Panc1 (cell line): Measurements from ENCODE around the gene TBXAS1.

Source experiments
- POLR2AphosphoS5 ChIP-seq: IDR thresholded peaks from 2 replicates; pipeline ENCODE4 v1.6.1; 2012; ENCODE audit warnings: mild to moderate bottlenecking, low read depth, low read length, moderate library complexity
- SIN3A ChIP-seq: IDR thresholded peaks from 2 replicates; pipeline ENCODE4 v1.6.1; 2012; ENCODE audit warnings: low read depth, mild to moderate bottlenecking, low read length, moderate library complexity, borderline replicate concordance; ENCODE audit not compliant: insufficient read depth
- TF ChIP-seq, protein P1 (sequence below): fragments of 450-650 bp; IDR thresholded peaks from 2 replicates; pipeline ENCODE4 v1.5.1; 2017; ENCODE audit warnings: mild to moderate bottlenecking
- TF ChIP-seq, protein P2 (sequence below), 2 experiments: IDR thresholded peaks; 2 replicates each; pipeline ENCODE4 v1.6.1; 2011 to 2012; ENCODE audit warnings: low read depth in 2 of 2, control low read depth in 1 of 2, low read length in 1 of 2, mild to moderate bottlenecking in 1 of 2, moderate library complexity in 1 of 2; ENCODE audit not compliant: insufficient read depth in 1 of 2

DNA sequence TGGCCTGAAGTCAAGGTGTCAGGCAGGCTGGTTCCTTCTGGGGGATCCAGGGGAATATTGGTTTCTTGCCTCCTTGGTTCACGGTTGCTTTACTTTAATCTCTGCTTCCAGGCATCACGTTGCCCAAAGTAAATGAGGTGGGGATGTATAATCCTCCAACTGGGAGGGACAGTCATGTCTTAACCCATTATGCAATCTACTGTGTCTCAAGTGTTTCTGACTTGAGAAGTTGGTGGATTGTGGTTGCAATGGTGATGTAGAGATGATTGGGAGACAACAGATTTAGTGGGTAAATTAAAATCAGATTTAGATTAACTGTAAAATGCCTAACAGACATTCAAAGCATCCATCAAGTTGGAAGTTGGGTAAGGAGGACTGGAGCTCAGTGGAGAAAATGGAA, 32.7 kb downstream of the TBXAS1 start:
- TF ChIP-seq, protein P1, sequence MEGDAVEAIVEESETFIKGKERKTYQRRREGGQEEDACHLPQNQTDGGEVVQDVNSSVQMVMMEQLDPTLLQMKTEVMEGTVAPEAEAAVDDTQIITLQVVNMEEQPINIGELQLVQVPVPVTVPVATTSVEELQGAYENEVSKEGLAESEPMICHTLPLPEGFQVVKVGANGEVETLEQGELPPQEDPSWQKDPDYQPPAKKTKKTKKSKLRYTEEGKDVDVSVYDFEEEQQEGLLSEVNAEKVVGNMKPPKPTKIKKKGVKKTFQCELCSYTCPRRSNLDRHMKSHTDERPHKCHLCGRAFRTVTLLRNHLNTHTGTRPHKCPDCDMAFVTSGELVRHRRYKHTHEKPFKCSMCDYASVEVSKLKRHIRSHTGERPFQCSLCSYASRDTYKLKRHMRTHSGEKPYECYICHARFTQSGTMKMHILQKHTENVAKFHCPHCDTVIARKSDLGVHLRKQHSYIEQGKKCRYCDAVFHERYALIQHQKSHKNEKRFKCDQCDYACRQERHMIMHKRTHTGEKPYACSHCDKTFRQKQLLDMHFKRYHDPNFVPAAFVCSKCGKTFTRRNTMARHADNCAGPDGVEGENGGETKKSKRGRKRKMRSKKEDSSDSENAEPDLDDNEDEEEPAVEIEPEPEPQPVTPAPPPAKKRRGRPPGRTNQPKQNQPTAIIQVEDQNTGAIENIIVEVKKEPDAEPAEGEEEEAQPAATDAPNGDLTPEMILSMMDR, result no peak
- TF ChIP-seq SIN3A (no peak), POLR2AphosphoS5 (no peak)
- TF ChIP-seq, protein P2, sequence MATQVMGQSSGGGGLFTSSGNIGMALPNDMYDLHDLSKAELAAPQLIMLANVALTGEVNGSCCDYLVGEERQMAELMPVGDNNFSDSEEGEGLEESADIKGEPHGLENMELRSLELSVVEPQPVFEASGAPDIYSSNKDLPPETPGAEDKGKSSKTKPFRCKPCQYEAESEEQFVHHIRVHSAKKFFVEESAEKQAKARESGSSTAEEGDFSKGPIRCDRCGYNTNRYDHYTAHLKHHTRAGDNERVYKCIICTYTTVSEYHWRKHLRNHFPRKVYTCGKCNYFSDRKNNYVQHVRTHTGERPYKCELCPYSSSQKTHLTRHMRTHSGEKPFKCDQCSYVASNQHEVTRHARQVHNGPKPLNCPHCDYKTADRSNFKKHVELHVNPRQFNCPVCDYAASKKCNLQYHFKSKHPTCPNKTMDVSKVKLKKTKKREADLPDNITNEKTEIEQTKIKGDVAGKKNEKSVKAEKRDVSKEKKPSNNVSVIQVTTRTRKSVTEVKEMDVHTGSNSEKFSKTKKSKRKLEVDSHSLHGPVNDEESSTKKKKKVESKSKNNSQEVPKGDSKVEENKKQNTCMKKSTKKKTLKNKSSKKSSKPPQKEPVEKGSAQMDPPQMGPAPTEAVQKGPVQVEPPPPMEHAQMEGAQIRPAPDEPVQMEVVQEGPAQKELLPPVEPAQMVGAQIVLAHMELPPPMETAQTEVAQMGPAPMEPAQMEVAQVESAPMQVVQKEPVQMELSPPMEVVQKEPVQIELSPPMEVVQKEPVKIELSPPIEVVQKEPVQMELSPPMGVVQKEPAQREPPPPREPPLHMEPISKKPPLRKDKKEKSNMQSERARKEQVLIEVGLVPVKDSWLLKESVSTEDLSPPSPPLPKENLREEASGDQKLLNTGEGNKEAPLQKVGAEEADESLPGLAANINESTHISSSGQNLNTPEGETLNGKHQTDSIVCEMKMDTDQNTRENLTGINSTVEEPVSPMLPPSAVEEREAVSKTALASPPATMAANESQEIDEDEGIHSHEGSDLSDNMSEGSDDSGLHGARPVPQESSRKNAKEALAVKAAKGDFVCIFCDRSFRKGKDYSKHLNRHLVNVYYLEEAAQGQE (IDR thresholded peaks at IDR 0.05; ENCODE audit: insufficient read depth in 1 of 2, low read depth in 2 of 2, low read length in 1 of 2), result no peak
